CD4-positive, alpha-beta T cell (primary cell): ENCODE measurements around the gene ATP10A. TPM values are rescaled to one million over a fixed set of nuclear protein-coding genes. Genes with fewer than 3 reads are reported as not detected.

ENCODE experiments used
- ATAC-seq: fragments of 200-7000 bp; cut with Tn5 transposase; one replicate; pipeline ENCODE4 v1.10.0; 2022; ENCODE audit warnings: mild to moderate bottlenecking; ENCODE audit not compliant: poor library complexity
- CTCF ChIA-PET: fragments of 350-600 bp; sonication (Branson Sonifier 250); formaldehyde crosslinking; loops from one replicate; lab custom pipeline; 2021; ENCODE audit warnings: antibody characterized with exemption, inconsistent platforms; lab: Charles Lee
- POLR2A ChIA-PET: fragments of 350-600 bp; sonication (Branson Sonifier 250); formaldehyde crosslinking; loops from one replicate; lab custom pipeline; 2021; ENCODE audit warnings: antibody characterized with exemption, inconsistent platforms; lab: Charles Lee
- DNase-seq, 14 experiments: peaks; one replicate each; pipeline ENCODE4 v3.0.0-alpha.2; 2013 to 2020; ENCODE audit warnings: mixed read lengths in 2 of 14
- H3K27ac ChIP-seq, 2 donors: one replicate each; pipeline versions ENCODE4 v1.5.1 to v1.7.0; 2013; ENCODE audit warnings: low read length in 2 of 2, low read depth in 1 of 2, mild to moderate bottlenecking in 1 of 2
- H3K27me3 ChIP-seq, 2 experiments: 1 replicate in 1 of 2; 2 replicates in 1 of 2; pipeline versions ENCODE4 v1.6.1 to v1.7.0; 2013; ENCODE audit warnings: low read length in 2 of 2, control low read depth in 1 of 2, mild to moderate bottlenecking in 1 of 2, moderate library complexity in 1 of 2; ENCODE audit not compliant: insufficient read depth in 2 of 2, control insufficient read depth in 1 of 2
- H3K36me3 ChIP-seq: one replicate; pipeline ENCODE4 v1.6.1; 2013; ENCODE audit warnings: low read length, control low read depth; ENCODE audit not compliant: insufficient read depth
- H3K4me1 ChIP-seq: one replicate; pipeline ENCODE4 v1.6.1; 2013; ENCODE audit warnings: low read length, control low read depth; ENCODE audit not compliant: insufficient read depth
- H3K4me3 ChIP-seq: one replicate; pipeline ENCODE4 v1.5.1; 2013; ENCODE audit warnings: mild to moderate bottlenecking, low read length, moderate library complexity
- H3K9me3 ChIP-seq, 2 experiments: 1 replicate in 1 of 2; 2 replicates in 1 of 2; pipeline versions ENCODE4 v1.6.1 to v1.7.0; 2013; ENCODE audit warnings: low read length in 2 of 2, mild to moderate bottlenecking in 2 of 2, control low read depth in 1 of 2, moderate library complexity in 1 of 2; ENCODE audit not compliant: control insufficient read depth in 1 of 2, insufficient read depth in 1 of 2
- H3K27ac Mint-ChIP-seq: one replicate; pipeline ENCODE4 v1.8.0; 2020; ENCODE audit warnings: mixed read lengths
- H3K27me3 Mint-ChIP-seq: one replicate; pipeline ENCODE4 v1.8.0; 2021; ENCODE audit warnings: mixed read lengths
- H3K36me3 Mint-ChIP-seq: one replicate; pipeline ENCODE4 v1.8.0; 2021; ENCODE audit warnings: low read depth, mixed read lengths
- H3K4me1 Mint-ChIP-seq: one replicate; pipeline ENCODE4 v1.8.0; 2021; ENCODE audit warnings: low read depth, mixed read lengths
- H3K4me3 Mint-ChIP-seq: one replicate; pipeline ENCODE4 v1.8.0; 2020; ENCODE audit warnings: mild to moderate bottlenecking, mixed read lengths
- H3K9me3 Mint-ChIP-seq: one replicate; pipeline ENCODE4 v1.8.0; 2020; ENCODE audit warnings: mixed read lengths
- intact Hi-C, 2 experiments: fragments of 100-400 bp; cut with DNase I in 1 of 2; cut with micrococcal nuclease in 1 of 2; formaldehyde crosslinking; loops; one replicate each; pipeline versions ENCODE4 v1.15.1 to v1.9.0; 2023 to 2025; cut with DNase I, micrococcal nuclease
- total RNA-seq, 174 experiments: library from RNA in 2 of 174; stranded (reverse) in 2 of 174; gene quantifications; one replicate each; pipeline ENCODE4 v1.2.3 and lab custom pipeline; 2021 to 2026
- TF ChIP-seq, protein P1 (sequence below): fragments of 200-600 bp; IDR thresholded peaks from one replicate; pipeline ENCODE4 v1.8.0; 2022; ENCODE audit warnings: antibody characterized with exemption, mild to moderate bottlenecking

ATP10A gene
- total RNA-seq, 2 experiments from 2014 or later, result 30.0 to 30.4 TPM

GRCh38 chr15:25780479-25781255 lies 82.5 kb downstream of the ATP10A start:
- H3K36me3 Mint-ChIP-seq, result peaks cover 30% of the 10 kb centered on the region
- no peaks in the 10 kb centered on the region for H3K27me3 ChIP-seq
- no peak overlapping the region for H3K27ac ChIP-seq
- TF ChIP-seq, protein P1, sequence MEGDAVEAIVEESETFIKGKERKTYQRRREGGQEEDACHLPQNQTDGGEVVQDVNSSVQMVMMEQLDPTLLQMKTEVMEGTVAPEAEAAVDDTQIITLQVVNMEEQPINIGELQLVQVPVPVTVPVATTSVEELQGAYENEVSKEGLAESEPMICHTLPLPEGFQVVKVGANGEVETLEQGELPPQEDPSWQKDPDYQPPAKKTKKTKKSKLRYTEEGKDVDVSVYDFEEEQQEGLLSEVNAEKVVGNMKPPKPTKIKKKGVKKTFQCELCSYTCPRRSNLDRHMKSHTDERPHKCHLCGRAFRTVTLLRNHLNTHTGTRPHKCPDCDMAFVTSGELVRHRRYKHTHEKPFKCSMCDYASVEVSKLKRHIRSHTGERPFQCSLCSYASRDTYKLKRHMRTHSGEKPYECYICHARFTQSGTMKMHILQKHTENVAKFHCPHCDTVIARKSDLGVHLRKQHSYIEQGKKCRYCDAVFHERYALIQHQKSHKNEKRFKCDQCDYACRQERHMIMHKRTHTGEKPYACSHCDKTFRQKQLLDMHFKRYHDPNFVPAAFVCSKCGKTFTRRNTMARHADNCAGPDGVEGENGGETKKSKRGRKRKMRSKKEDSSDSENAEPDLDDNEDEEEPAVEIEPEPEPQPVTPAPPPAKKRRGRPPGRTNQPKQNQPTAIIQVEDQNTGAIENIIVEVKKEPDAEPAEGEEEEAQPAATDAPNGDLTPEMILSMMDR, result no peak
- no peaks in the 10 kb centered on the region for H3K9me3 Mint-ChIP-seq
- peak in 1 of 14 experiments; percentile 20 for DNase-seq
- CTCF ChIA-PET, result interaction anchor here (1.4 kb wide), 1 partner anchor 153 kb away, joined by 5 read pairs; no protein-coding TSS in a partner anchor
- ATAC-seq, result no peak
- intact Hi-C loops, result loop anchor here (5.0 to 10.0 kb wide), 2 partner anchors 82 to 154 kb away; partner anchors contain the start of gene ATP10A (in 1 of the 2)
- H3K27me3 Mint-ChIP-seq, result no peaks in the 10 kb centered on the region
- POLR2A ChIA-PET, result no interaction called here
- peaks cover 39% of the 10 kb centered on the region for H3K4me1 Mint-ChIP-seq
- H3K4me3 Mint-ChIP-seq, result no peak overlapping the region
- H3K4me3 ChIP-seq, result no peak overlapping the region
- H3K27ac Mint-ChIP-seq, result no peak overlapping the region
- peaks cover 24% of the 10 kb centered on the region for H3K4me1 ChIP-seq
- peaks cover 0 to 3% of the 10 kb centered on the region in 2 experiments for H3K9me3 ChIP-seq
- H3K36me3 ChIP-seq, result peaks cover 21% of the 10 kb centered on the region

- POLR2A ChIA-PET, result interaction anchor here (0.6 to 0.8 kb wide), 2 partner anchors 82 to 84 kb away, joined by 4 read pairs; no protein-coding TSS in a partner anchor
Observed at GRCh38 chr15:25778161-25778560, 85.0 kb downstream of the ATP10A start.

DNA sequence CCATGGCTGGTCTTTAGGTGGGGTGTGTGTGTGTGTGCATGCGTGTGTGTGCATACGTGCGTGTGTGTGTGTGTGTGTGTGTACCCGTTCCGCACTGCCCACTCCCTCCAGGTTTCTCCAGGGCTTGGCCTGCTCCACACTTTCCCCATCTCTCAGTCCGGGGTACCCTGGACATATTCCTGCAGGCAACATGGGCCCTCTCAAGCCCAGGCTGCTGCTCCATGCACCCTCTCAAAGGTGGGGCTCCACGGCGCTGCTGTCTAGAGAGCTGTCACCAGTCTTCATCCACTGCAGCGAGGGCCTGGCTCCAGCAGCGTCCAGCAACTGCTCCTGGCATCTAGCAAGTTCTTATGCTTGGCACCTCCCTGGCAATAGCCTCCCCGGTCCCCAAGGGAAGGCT lies 86.1 kb downstream of the ATP10A start:
- H3K4me1 Mint-ChIP-seq, result peaks cover 20% of the 10 kb centered on the region
- H3K9me3 ChIP-seq, result peaks cover 0 to 3% of the 10 kb centered on the region in 2 experiments
- H3K9me3 Mint-ChIP-seq, result no peaks in the 10 kb centered on the region
- H3K27ac Mint-ChIP-seq, result no peak overlapping the region
- TF ChIP-seq, protein P1, result no peak
- no peaks in the 10 kb centered on the region for H3K27me3 ChIP-seq
- H3K36me3 ChIP-seq, result peaks cover 27% of the 10 kb centered on the region
- intact Hi-C loops, result no loop called here
- ChIA-PET POLR2A (no interaction called here), CTCF (no interaction called here)
- no peak overlapping the region for H3K4me3 ChIP-seq
- no peak overlapping the region for H3K4me3 Mint-ChIP-seq
- H3K27me3 Mint-ChIP-seq, result no peaks in the 10 kb centered on the region
- no peak for DNase-seq
- peaks cover 42% of the 10 kb centered on the region for H3K36me3 Mint-ChIP-seq
- H3K27ac ChIP-seq, result no peak overlapping the region
- no peak for ATAC-seq
- H3K4me1 ChIP-seq, result peaks cover 15% of the 10 kb centered on the region

More at GRCh38 chr15:25778161-25778560, 85.0 kb downstream of the ATP10A start:
- Mint-ChIP-seq H3K27ac (peak overlapping the region; percentile 37), H3K27me3 (no peaks in the 10 kb centered on the region), H3K4me3 (no peak overlapping the region), H3K4me1 (peaks cover 23% of the 10 kb centered on the region), H3K36me3 (peaks cover 33% of the 10 kb centered on the region), H3K9me3 (no peaks in the 10 kb centered on the region)
- Histone ChIP-seq H3K9me3 (peaks cover 0 to 3% of the 10 kb centered on the region in 2 experiments), H3K27me3 (no peaks in the 10 kb centered on the region), H3K4me1 (peaks cover 15% of the 10 kb centered on the region), H3K4me3 (no peak overlapping the region), H3K27ac (no peak overlapping the region), H3K36me3 (peaks cover 21% of the 10 kb centered on the region)
- intact Hi-C loops, result no loop called here
- CTCF ChIA-PET, result no interaction called here
- TF ChIP-seq, protein P1, result no peak
- ATAC-seq, result no peak
- no peak for DNase-seq
